HG03060 (cell line): ENCODE measurements around the gene IGIP.

ENCODE experiments used
- ATAC-seq: cut with Tn5 transposase; IDR thresholded peaks from one replicate; pipeline ENCODE4 v1.9.1; 2021; ENCODE audit warnings: low read depth, moderate number of reproducible peaks; ENCODE audit not compliant: unreplicated experiment

The IGIP gene

DNA sequence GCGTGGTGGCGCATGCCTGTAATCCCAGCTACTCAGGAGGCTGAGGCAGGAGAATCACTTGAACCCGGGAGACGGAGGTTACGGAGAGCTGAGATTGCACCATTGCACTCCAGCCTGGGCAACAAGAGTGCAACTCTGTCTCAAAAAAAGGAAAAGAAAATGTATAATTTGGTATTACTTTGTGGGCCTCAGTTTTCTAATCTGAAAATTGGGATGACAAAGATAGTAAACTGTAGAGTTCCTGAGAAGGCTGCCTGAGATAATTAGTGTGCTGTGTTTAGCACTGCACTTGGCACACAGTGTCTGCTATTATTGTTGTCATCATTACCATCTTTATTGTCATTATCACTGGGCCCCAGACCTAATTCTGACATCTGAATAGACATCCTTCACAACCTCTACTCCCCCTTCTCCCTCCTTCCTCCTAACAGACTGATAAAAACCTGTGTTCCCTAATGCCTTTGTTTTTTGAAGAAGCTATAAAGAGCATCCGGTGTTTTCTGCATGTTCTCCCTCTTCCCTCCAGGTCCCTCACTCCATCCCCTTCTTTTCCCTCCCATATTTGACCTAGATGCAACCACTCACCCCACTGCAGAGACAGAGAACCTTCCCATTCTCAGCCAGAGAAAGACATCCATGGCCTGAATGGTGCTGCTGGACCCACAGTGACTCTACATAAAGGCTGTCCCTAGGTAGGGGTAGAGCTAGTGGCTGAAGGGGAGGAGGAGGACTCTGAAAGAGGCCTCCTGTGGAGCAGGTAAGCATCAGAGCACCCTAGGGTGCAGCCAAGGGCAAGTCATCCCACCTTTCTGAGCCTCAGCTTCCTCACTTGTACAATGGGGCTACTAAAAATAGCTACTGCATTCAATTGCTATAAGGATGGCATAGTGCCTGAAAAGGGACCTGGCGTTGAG is 33.5 kb downstream of the IGIP start:
- ATAC-seq = no peak

DNA sequence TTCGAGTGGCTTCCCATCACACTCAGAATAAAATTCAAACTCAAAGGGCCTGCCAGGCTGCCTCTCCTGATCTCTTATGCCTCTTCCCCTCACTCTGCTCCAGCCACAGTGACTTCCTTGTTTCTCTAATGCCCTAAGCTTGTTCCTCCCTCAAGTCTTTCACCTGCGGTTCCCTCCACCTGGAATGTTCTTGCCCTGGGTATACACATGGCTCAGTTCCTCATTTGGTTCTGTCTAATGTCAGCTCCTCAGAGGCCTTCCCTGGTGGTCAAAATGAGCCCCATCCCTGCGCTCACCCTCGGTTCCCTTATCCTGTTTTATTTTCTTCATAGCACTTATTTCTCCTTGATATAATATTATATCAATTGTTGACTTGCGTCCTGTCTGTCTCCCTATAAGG is 36.5 kb downstream of the IGIP start:
- ATAC-seq = no peak

DNA sequence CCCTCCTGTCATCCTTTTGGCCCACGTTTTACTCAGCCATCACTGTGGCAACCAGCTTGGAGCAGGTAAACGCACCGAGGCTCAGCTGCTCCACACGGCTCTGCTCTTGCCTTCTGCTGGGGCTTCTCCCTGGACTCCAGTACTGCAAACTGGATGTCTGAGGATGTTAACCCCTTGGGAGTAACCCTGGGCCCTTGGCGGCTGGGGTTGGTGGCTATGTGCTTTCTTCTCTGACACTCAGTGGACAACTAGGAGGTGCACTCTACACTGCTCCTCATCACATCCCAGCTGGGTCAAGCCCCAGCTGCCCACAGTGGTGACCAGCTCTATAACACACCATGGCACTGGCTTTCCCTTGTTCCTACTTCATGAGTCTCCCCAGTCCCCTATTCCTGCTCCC is 37.0 kb downstream of the IGIP start:
- no peak for ATAC-seq

DNA sequence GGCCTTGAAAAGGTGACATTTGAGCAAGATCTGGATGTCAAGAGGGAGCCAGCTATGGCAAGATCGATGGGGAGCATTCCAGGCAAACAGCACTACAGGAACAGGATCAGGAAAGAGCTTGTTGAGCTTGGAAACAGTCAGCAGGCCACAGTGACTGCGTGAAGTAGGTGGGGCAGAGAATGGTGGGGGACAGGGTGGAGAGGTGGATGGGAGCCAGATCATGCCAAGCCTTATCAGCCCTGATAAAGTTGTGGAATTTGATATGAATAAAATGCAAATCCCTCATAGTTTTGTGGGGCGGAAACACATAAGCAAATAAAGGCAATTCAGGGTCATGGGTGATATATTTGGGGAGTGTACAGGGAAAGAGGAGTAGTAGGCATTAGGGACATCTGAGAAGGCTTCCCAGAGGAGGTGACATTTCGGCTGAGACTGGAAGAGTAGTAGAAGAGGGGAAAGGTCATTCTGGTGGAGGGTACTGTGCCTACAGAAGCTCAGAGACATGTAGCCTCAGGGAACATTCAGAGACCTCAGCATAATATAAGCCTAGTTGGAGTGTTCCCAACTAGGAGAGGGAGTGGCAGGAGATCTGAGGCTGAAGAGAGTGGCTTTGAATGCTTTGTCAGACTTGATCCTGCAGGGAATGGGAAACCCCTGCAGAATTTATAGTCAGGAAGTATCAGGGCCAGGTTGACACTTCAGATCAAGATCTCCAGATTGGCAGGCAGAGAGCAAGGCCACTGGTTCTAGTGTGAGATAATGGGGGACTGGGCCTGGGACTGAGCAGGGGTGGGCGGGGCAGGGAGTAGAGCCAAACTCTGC is 39.6 kb downstream of the IGIP start:
- no peak for ATAC-seq

DNA sequence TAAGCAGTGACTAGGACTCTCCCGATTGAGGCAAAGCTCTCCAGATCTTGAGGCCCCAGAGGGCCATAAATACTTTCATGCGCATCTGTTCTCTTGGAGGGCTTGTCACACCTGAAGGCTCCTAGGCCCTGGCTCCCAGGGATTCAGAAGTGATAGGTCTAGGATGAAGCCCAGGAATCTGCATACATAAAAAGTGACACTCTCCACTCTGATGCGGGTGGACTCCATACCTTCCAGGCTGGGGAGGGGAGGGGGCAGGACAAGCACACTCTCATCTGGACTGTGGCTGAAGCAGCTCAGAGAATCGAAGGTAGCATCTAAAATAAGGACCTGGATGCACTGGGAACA is 40.2 kb downstream of the IGIP start:
- ATAC-seq = no peak

DNA sequence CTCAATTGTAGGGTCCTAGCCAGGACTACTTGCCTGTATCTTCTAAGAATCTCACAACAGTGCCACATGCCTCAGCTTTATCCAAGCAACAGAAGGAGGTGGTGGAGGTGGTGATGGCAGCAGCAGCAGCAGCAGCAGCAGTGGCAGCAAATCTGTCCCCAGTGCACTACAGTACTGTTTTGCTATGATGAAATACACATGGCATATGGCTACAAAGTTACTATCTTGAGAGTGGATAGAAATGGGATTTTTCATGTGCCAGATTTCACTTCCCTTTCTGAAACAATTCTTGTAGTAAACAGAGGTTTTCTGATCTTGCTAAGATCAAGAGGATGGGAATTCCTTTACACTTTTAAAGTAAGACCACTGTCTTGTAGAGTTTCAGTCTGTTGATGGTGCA is 41.2 kb downstream of the IGIP start:
- no peak for ATAC-seq

DNA sequence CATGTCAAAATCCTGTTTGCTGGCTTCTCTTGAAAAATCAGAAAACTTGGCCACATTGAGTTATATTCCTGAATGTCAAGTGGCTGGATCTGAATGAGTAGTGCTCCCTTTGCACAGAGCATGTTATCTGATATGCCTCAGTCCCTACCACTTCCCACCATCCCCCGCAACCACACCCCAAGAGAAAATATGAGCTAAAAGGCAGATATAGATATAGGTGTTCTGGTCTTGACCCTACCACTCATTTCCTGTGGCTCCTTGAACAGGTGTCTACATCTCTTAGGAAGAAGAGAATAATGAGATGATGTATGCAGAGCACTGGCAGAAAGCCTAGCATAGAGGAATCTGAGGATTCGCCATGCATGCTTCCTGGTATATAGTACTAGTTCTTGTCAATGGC is 42.6 kb downstream of the IGIP start:
- no peak for ATAC-seq

DNA sequence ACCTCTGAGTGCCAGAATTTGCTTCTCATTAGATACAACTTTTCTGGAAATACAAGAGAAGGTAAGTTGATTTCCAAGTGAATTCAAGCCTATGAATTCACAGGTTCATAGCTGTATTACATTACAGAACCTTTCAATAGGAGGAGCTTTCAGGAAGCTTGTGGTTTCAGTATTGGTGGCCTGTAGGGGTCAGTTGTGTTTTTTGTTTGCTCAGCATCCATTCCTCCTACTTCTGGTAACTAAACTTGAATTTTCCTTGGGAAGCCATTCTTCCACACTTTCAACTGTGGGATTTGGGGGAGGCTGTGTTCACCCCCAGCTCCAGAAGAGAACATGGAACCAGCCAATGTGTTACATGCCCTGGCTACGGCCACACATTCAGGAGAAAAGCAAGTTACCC is 43.7 kb downstream of the IGIP start:
- ATAC-seq = no peak

DNA sequence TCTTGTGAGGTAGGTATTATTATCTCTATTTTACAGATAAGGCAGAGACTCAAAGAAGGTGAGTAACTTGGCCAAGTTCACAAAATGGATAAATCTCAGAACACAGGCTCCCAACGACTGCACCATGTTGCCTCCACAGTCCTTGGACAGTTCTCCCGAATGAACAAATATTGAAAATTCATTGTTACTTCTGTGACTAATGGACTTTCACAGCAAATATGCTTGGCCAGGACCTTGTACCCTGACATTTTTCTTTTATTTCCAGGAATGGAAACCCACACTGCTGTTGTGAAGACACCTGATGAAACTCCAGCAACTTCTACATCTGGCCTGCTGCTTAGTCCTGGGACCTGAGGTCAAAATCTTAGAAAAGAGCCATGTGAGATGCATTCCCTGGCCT is 46.7 kb downstream of the IGIP start:
- ATAC-seq = no peak

DNA sequence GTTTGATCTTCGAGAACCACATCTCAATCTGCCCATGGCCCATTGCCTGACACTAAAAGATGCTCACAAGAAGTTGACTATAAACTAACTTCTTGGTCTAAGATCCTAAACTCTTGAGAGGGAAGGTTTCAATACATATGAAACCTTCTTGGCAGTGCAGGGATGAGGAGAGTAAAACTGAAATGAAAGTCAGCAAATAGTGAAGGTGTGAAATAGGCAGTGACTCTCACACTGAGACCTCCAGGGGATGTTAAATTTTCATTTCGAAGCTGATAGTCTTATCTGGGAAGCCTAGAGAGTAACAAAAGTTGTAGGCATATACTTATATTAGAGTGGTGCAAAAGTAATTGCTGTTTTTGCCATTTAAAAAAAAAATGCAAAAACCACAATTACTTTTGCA is 48.3 kb downstream of the IGIP start:
- ATAC-seq = no peak

DNA sequence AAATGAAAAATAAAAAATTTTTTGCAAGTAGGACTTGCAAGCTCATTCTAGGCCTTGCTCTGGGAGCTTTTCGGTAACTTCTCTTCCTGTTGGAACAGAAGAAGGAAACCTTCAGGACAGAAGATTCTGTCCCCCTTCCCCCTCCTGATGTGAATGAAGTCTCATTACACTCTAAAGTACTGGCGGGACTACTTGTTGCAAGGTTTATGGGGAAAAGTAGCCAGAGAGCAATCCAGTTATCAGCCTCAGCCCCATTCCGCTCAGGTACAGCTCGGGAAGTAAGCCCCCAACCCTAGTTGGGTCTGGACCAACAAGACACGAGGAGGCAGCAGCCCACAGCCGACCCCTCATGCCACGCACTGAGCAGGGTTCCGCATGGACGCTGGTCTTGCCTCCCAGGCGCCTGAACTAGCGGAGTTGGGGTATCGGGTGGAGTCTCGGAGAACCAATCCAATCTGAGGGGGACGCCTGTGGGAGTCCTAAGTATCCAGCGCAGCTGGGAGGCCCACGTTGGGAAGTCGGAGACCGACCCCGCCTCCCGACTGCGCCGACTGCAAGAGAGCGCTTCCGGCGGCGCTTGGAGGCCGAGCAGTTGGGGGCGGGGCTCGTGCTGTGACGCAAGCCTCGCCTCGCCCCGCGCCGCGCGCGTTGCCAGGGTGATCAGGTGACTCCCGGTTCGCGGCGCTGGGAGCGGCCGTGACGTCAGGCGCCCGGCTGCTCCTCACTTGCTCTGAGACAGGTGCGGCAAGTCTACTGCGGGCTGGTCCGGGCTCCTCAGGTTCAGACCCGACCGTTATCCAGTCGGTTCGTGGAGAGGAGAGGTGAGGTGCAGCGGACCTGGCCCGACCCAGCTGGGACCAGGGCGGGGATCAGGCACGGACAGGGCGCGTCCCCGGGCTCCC is 49.0 kb downstream of the IGIP start, which contains the start of gene CYSTM1:
CYSTM1 (plus strand) TSS at position 724 of the 902 bp plus-strand sequence. CDS start 19,278 bp downstream, outside the sequence.
- ATAC-seq = peak; percentile 71

DNA sequence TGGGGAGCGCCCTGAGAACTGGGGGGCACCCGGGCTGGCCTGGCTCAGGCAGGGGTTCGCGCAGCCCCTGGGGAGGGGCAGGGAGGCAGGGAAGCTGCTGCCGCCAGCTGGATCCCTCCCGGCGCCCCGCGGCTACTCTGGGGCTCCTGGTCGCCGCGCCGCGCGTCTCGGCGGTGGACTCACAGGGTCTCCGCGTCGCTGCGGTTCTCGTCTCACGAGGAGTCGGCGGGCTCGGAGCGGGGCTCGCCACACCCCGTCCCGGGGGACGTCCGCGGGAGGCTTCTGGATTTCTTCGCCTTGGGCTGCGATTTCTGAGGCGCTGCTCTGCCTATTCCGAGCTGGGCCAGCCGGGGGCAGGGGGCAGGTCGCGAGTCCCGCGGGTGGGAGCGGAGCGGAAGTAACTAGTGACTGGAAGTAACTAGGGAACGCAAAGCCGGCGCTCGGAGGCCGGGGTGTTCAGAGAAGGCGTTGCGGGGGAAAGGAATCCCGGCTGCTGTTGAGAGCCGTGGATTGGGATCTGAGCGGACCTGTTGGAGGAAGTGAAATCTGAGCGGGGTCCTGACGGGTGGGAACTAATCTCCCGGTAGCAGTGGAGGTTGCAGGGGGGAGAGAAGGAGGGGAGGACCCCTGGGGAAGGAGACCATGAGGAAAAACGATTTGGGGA is 49.8 kb downstream of the IGIP start:
- peak; percentile 22 for ATAC-seq

DNA sequence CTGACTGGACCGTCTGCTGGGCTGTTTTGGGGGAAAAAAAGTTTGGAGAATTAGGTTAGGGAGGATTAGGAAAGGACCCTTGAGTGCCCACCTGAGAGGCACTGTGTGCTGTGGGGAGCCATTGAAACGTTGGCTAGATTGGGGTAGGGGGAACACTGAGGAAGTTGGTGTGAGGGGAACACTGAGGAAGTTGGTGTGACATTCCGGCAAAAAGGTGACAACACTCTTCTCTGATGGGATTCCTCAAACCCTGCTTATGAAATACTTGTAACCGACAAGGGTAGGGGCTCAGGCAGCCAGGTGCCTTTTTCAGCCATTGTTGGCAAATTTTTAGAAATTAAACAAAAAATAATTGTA is 50.3 kb downstream of the IGIP start:
- no peak for ATAC-seq

DNA sequence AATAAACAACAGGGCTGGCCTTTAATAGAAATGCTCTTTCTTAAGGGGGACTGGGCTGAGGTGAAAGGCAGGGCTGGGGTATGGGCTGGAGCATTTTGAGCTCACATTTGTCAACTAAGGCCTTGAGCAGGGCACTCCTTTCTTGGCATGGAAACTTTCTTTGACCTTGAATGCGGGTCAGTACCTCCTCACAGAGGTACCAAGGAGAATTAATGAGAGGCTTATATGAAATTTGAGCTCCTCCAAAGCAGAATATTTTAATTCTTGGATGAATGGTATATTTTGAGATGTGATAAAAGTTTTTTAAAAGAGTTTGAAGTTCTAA is 52.3 kb downstream of the IGIP start:
- ATAC-seq = no peak

DNA sequence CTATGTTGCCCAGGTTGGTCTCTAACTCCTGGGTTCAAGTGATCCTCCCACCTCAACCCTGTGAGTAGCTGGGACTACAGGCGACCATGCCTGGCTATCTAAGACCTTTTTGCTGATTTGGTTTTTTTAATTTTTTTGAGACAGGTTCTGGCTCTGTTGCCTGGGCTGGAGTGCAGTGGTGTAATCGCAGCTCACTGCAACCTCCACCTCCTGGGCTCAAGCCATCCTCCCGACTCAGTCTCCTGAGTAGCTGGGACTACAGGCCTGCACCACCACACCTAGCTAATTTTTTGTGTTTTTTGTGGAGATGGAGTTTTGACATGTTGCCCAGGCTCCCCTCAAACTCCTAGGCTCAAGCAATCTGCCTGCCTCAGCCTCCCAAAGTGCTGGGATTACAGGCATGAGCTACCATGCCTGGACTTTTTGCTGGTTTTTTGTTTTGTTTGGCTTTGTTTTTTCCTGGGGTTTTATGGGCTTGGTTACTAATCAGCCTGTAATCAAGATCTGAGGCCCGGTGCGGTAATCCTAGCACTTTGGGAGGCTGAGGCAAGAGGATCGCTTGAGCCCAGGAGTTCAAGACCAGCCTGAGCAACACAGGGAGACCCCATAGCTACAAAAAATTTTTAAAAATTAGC is 52.9 kb downstream of the IGIP start:
- ATAC-seq = no peak
